Measurements from ENCODE around the gene EGR2. TPM values are rescaled to one million over a fixed set of nuclear protein-coding genes. Genes with fewer than 3 reads are reported as not detected.

Gene EGR2
- total and polyA plus RNA-seq, 2 donors (not counting 3 experiments of a cell fraction or from before 2014, with no cell fraction given): 0.46 to 0.47 TPM

GRCh38 chr10:62830679-62831078 lies 14.5 kb upstream of the EGR2 start:
- BruUV-seq (replicated peaks): no TSS peak
- POLR2A ChIA-PET: no interaction called here
- Histone ChIP-seq H2AFZ (ENCODE audit: low read depth, low read length) (no peak overlapping the region), H3K27me3 (ENCODE audit: control insufficient read depth in 2 of 2, insufficient read depth in 2 of 2, low read length in 2 of 2) (peaks cover 5 to 7% of the 10 kb centered on the region in 2 experiments), H3K4me1 (ENCODE audit: control insufficient read depth, extremely low read depth, insufficient read depth, low read length) (no peaks in the 10 kb centered on the region), H3K4me3 (replicated peaks in 1 of 3; ENCODE audit: insufficient read depth in 1 of 3, low read depth in 1 of 3, low read length in 3 of 3) (no peak overlapping the region), H3K27ac (ENCODE audit: insufficient read depth, low read depth, low read length) (no peak overlapping the region), H3K4me2 (ENCODE audit: insufficient read depth, low read length) (no peak overlapping the region), H3K9ac (replicated peaks; ENCODE audit: extremely low read depth, insufficient read depth, low read length) (no peak overlapping the region), H3K79me2 (ENCODE audit: control insufficient read depth, insufficient read depth, low read length) (no peaks in the 10 kb centered on the region), H3K36me3 (ENCODE audit: control insufficient read depth in 2 of 2, extremely low read depth in 1 of 2, insufficient read depth in 2 of 2, low read length in 2 of 2) (no peaks in the 10 kb centered on the region), H3K9me3 (replicated peaks; ENCODE audit: control insufficient read depth, insufficient read depth, low read length) (no peaks in the 10 kb centered on the region), H3K9me1 (replicated peaks; ENCODE audit: control insufficient read depth, extremely low read depth, insufficient read depth, low read length) (no peaks in the 10 kb centered on the region), H4K20me1 (replicated peaks; ENCODE audit: control insufficient read depth, extremely low read depth, insufficient read depth, low read length) (no peaks in the 10 kb centered on the region)
- intact Hi-C loops (cut with micrococcal nuclease) (no loop called here), dilution Hi-C loops (cut with MboI; ENCODE audit: extremely low pct_ligation_motif_present, low sequenced_read_pairs) (no loop called here)
- FAIRE-seq: no peak
- no peak for DNase-seq (ENCODE audit: low read depth, low spot score)
- CTCF ChIA-PET: interaction anchor here (1.1 to 1.2 kb wide), 2 partner anchors 12 to 220 kb away, joined by 3 to 6 read pairs; no protein-coding TSS in a partner anchor
- TF ChIP-seq POLR2A (IDR thresholded peaks at IDR 0.05; ENCODE audit: low read depth, low read length) (no peak), CTCF (IDR thresholded peaks at IDR 0.05; ENCODE audit: extremely low read depth in 1 of 2, insufficient read depth in 1 of 2, low read depth in 1 of 2, low read length in 2 of 2) (no peak), JUN (IDR thresholded peaks at IDR 0.05; ENCODE audit: borderline replicate concordance, insufficient read depth, insufficient read length, low read depth) (no peak), FOS (IDR thresholded peaks at IDR 0.05; ENCODE audit: borderline replicate concordance, insufficient read depth, low read length) (no peak), MAX (IDR thresholded peaks at IDR 0.05; ENCODE audit: insufficient read depth, insufficient read length) (no peak), POLR2AphosphoS5 (IDR thresholded peaks at IDR 0.05; ENCODE audit: insufficient read depth, low read depth, low read length) (no peak), MYC (IDR thresholded peaks at IDR 0.05; ENCODE audit: low read depth, low read length) (no peak), GATA2 (IDR thresholded peaks at IDR 0.05; ENCODE audit: insufficient read depth, insufficient read length, low read depth, low read length) (no peak), EZH2 (IDR thresholded peaks at IDR 0.05; ENCODE audit: borderline replicate concordance, low read depth, low read length, severe bottlenecking) (no peak)
